NCI-H1930 (cell line): ENCODE results near the gene LIMK2.

Experiments used
- DNase-seq, 2 experiments: peaks; one replicate each; lab custom pipeline; 2025; lab: John Stamatoyannopoulos, UW

The LIMK2 gene

GRCh38 chr22:31272522-31273446 is 60.7 kb downstream of the LIMK2 start:
- peak; percentile 6 to 31 for DNase-seq

GRCh38 chr22:31274017-31274416 is 61.9 kb downstream of the LIMK2 start:
- no peak for DNase-seq

DNA sequence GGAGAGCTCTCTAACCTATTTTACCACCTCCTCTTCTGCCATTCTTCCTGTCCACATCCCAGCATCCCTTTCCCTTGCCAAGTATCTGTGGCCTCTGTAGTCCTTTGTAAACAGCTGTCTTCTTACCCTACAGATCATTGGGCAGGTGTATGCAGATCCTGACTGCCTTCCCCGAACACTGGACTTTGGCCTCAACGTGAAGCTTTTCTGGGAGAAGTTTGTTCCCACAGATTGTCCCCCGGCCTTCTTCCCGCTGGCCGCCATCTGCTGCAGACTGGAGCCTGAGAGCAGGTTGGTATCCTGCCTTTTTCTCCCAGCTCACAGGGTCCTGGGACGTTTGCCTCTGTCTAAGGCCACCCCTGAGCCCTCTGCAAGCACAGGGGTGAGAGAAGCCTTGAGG is 62.9 kb downstream of the LIMK2 start:
- no peak for DNase-seq

GRCh38 chr22:31275576-31275975 is 63.5 kb downstream of the LIMK2 start:
- no peak for DNase-seq

DNA sequence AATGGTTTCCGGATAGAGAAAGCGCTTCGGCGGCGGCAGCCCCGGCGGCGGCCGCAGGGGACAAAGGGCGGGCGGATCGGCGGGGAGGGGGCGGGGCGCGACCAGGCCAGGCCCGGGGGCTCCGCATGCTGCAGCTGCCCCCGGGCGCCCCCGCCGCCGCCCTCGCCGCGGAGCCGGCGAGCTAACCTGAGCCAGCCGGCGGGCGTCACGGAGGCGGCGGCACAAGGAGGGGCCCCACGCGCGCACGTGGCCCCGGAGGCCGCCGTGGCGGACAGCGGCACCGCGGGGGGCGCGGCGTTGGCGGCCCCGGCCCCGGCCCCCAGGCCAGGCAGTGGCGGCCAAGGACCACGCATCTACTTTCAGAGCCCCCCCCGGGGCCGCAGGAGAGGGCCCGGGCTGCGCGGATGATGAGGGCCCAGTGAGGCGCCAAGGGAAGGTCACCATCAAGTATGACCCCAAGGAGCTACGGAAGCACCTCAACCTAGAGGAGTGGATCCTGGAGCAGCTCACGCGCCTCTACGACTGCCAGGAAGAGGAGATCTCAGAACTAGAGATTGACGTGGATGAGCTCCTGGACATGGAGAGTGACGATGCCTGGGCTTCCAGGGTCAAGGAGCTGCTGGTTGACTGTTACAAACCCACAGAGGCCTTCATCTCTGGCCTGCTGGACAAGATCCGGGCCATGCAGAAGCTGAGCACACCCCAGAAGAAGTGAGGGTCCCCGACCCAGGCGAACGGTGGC is 64.5 kb downstream of the LIMK2 start:
- DNase-seq, result no peak

GRCh38 chr22:31277741-31278140 is 65.6 kb downstream of the LIMK2 start:
- DNase-seq, result no peak

- no peak for DNase-seq
Measured at GRCh38 chr22:31278151-31278621, 66.1 kb downstream of the LIMK2 start.

GRCh38 chr22:31278626-31279326 is 66.7 kb downstream of the LIMK2 start:
- DNase-seq, result no peak

DNA sequence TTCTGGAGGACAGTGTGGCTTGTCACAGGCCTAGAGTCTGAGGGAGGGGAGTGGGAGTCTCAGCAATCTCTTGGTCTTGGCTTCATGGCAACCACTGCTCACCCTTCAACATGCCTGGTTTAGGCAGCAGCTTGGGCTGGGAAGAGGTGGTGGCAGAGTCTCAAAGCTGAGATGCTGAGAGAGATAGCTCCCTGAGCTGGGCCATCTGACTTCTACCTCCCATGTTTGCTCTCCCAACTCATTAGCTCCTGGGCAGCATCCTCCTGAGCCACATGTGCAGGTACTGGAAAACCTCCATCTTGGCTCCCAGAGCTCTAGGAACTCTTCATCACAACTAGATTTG is 67.2 kb downstream of the LIMK2 start:
- no peak for DNase-seq

DNA sequence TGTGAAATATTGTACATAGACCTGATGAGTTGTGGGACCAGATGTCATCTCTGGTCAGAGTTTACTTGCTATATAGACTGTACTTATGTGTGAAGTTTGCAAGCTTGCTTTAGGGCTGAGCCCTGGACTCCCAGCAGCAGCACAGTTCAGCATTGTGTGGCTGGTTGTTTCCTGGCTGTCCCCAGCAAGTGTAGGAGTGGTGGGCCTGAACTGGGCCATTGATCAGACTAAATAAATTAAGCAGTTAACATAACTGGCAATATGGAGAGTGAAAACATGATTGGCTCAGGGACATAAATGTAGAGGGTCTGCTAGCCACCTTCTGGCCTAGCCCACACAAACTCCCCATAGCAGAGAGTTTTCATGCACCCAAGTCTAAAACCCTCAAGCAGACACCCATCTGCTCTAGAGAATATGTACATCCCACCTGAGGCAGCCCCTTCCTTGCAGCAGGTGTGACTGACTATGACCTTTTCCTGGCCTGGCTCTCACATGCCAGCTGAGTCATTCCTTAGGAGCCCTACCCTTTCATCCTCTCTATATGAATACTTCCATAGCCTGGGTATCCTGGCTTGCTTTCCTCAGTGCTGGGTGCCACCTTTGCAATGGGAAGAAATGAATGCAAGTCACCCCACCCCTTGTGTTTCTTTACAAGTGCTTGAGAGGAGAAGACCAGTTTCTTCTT is 67.9 kb downstream of the LIMK2 start:
- no peak for DNase-seq

DNA sequence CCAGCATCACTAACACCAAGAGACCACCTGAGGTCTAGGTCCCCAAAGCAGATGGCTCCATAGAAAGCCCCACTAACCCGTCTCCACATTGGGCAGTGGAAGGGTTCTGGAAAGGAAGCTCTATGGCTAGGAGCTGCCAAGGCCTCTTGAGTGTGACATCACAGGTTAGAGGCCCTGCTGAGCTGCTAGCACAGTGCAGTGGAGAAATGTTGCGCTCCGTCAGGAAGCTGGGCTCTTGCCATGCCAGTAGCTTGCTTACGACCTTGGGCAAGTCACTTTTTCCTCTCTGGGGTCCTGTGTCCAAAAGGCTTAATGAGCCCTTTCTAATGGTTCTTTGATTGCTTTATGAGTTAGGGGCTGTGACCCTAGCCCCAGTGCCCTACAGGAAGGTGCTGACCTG is 69.6 kb downstream of the LIMK2 start:
- no peak for DNase-seq

DNA sequence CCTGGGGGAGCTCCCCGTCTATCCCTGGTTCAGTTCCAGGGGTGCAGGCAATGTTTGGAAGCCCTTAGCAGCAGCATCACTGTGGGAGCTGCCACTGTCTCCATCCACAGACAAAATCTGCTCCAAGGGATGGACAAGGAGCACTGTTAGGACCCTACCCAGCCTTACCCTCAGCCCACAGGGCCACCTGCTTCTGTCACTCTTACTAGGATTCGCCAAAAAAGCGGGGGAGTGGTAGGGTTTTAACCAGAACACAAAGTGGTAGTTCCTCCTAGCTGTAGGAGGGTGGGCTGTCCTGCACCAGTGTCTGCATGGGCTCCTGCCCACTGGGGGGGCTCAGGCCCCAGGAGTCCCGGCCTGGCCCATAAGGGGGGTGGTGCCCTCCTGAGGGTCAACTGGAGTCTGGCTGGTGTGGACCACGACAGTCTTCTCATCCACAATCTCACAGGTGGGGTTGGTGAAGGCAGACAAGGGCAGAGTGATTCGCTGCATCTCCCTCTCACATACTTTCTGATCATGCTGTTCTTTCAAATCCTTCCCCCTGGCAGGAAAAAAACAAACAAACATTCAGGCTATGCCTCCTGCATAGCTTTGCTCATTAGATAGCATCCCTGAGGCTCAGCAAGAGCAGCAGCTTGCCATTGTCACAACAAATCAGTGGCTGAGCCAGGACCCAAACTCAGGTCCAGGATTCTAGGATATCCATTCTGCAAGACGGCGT is 70.8 kb downstream of the LIMK2 start:
- no peak for DNase-seq

GRCh38 chr22:31284281-31285155 is 72.4 kb downstream of the LIMK2 start:
- DNase-seq, result no peak

GRCh38 chr22:31286360-31287255 is 74.5 kb downstream of the LIMK2 start:
- DNase-seq, result no peak

- DNase-seq, result no peak
Measured at GRCh38 chr22:31287818-31288495, 75.9 kb downstream of the LIMK2 start.

- DNase-seq, result no peak
Measured at GRCh38 chr22:31288496-31289240, 76.6 kb downstream of the LIMK2 start.

- DNase-seq, result no peak
Measured at GRCh38 chr22:31289344-31289743, 77.2 kb downstream of the LIMK2 start.
